GF-D8 (cell line): ENCODE data around the gene ADAM33.

Experiments
- DNase-seq: peaks from one replicate; lab custom pipeline; 2025; lab: John Stamatoyannopoulos, UW

The ADAM33 gene

DNA sequence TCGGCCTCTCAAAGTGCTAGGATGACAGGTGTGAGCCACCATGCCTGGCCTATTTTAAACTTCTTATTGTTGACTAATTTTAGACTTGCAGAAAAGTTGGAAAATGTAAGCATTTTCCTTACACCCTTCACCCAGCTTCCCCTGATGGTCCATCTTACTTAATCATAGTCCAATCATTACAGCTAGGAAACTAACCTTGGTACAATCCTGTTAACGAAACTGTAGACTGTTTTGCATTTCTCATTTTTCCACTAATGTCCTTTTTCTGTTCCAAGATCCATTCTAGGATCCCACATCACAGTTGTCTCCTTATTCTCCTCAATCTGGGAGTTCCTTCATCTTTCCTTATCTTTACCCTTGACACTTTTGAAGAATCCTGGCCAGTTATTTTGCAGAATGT lies 18.0 kb downstream of the ADAM33 start:
- DNase-seq: no peak

DNA sequence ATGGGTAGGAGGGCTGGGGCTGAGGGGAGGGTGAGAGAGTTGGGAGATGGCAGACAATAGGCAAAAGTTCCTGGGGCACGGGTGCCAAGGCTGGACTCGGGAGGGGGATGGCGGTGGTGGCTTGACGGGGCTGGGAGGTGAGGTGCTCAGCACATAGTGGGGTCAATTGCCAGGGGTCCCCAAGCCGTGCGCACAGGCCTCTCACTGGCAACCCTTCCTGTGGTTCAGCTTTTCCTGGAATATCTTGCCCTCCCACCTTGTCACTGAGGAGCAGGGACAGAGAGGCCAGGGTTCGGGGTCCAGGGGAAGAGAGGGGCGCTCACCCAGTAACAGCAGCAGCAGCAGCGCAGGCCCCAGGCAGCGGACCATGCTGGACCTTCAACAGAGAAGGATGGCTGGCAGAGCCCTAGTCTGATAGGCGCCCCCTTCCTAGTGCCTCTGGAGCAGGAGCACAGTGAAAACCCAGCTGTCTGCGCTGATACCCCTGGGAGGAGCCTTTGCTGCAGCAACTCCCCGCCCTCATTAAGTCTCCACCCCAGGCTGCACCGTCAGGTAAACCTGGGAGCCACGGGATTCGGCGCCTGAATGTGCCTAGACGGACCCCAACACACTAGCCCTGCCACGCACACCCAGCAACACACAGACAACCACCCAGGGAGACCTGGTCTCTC lies 18.6 kb downstream of the ADAM33 start, which contains the start of gene GFRA4:
Gene GFRA4 (minus strand): TSS at position 369 of the 671 bp plus-strand sequence. CDS start 0 bp downstream, at position 369.
- DNase-seq: no peak

DNA sequence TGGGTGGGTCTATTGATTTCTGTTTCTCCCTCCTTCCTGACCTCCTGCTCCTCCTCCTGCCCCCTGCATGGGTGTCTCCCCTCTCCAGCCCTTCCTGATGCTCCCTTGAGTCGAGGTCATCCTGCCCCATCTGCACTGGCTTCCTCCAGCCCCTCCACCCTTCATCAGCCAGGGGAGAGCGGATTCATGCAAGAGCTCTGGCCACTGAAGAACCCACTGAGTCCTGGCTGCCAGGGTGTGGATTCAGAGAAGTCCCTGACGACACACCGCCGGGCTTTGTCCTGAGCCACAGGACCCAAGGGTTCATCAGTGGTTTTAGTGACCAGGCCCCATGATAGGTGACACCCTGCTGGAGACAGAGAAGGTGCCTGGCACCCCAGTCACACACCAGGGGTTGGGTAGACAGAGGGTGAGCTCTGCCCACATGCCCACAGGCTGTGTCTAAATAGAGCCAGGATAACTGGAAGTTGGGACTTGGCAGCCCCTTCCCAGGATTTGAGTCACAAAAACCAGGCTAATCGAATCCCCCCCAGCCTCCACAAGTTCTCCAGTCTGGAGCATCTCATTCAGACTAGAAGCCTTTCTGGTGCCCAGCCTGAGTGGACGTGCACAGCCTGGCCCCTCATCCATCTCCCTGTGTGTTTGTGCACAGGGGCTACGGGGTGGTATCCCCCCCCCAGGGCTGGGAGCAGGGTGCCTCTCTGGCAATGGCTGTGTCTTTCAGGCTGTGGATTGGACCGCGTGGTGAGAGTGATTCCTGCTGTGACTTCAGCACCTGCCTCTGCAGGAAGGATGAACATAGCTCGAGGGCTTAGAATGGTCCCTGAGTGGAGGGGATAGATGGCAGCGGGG lies 19.8 kb downstream of the ADAM33 start:
- no peak for DNase-seq

DNA sequence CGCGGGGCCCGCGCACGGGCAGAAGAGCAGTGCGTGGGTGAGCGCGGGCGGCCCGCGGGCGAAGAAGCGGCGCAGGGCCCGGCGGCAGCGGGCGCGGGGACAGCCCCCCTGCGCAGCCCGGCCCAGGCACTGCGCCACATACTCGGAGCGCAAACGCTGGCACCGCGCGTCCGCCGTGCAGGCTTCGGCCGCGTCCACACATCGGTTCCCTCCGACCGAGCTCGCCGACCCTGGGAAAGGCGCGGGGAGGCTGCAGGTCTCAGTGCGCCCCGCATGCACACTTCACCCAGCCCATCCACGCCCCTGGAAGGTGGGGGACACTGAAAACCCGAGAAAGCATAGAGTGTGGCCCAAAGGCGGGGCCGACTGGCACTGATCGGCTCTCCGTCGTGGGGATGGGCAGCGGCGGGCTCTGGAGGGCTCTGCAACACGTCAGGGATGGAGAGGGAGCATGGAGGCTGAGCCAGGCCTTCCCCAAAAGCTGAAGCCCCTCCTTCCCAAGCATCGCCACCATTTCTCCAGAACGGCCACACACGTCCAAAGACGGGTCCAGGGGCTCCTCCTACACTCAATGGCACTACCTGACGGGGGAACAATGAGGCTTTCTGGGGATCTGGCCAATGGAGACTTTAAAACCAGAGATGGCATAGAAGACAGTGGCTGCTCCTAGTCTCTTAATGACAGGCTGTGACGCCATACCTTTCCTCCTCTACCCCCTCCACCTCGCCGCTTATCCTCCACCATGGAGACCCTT lies 20.6 kb downstream of the ADAM33 start:
- no peak for DNase-seq

DNA sequence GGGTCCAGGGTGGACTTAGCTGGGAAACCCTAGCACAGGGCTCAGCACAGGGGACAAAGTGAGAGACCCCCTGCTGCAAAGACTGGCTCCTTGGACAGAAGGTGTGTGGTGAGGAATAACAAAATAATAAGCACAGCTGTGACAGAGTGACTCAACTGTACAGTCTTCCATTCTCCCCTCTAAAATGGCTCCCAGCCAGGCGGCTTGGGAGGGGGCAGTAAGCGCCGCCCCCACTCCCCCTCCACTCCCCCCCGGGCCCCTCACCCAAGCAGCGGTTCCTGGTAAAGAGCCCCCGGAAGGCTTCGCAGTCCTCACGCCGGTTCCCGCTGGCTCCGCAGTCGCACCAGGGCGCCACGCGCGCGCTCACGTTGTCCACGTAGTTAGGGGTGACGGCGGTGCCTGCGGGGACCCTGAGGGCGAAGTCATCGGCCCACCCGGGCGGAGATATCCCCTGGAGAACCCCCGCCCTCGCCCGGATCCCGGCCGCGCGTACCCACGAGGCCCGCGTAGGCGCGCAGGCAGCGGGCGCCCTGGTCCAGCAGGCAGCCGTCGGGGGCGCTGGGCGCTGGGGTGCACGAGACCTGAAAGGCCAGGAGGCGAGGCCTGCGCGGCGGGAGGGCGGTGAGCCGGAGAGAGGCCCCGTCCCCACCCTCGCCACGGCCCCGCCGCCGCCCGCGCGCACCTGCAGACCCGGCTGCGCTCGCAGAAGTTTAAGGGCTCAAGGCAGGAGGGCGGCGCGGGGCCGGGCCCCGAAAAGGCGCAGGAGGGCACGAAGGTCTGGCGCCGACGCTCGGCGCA lies 21.3 kb downstream of the ADAM33 start:
- no peak for DNase-seq

DNA sequence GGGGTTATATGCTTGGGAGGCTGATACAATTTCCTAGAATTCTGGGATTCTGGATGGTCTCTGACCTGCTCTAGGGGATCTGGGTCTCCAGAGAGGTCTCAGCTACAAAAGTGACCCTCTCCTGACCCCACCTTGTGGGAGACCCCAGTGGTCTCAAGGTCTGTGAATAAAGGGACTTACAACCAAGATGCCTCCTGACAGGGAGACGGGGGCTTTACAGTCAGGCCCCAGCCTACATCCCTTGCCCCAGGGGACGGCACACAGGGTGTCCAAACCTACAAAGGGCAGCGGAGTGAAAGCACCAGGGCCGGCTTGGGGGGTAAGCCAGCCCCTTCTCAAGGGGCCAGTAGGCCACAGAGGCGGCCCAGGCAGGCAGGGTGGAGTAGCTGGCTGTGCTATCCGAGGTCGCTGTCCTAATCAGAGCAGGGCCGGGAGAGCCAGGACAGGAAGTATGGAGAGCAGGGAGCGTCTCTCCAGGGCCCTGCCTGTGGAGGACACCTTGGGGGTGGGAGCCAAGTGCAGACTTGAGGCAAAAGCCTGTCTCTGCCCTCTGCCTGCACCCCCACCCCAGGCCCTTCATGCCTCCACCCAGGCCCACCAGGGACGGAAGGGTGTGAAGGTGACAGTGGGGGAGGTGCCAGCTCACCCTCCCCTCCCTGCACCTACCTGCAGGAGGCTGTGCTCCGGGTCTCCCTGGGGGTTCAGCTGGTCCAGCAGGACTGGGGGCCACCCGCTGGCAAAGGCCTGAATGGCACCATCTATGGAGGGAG lies 22.1 kb downstream of the ADAM33 start:
- DNase-seq: no peak

DNA sequence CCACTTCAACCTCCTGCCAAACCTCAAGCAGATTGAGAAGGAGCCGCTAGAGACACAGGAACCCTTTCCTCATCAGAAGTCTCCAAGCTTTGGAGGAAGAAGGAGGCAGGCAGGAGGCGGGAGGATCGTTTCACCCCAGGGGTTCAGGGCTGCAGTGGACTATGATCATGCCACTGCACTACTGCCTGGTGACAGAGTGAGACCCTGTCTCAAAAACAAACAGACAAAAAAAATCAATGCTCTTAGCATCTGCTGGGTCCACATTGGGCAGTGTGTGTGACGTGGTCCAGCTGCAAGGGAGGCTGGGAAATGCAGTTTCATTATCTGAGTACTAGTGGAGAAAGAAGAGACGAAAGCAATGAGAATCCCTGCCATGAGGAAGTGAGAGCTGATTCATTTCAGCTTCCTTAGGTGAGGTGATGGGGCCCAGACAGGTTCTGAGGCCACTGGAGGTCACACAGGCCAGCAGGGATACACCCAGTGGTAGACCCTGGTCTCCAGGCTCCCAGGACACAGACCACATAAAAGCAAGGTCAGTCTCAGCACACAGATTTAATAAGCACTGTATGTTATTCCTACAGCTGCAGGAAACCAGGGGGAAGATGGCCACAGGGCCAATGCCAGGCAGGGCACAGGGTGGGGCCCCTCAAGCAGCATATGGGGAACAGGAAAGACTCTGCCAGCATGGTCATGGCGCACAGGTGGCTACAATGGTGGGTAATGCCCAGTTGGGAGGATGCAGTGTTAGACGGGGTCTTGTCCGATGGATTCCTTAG lies 22.9 kb downstream of the ADAM33 start:
- DNase-seq: no peak

DNA sequence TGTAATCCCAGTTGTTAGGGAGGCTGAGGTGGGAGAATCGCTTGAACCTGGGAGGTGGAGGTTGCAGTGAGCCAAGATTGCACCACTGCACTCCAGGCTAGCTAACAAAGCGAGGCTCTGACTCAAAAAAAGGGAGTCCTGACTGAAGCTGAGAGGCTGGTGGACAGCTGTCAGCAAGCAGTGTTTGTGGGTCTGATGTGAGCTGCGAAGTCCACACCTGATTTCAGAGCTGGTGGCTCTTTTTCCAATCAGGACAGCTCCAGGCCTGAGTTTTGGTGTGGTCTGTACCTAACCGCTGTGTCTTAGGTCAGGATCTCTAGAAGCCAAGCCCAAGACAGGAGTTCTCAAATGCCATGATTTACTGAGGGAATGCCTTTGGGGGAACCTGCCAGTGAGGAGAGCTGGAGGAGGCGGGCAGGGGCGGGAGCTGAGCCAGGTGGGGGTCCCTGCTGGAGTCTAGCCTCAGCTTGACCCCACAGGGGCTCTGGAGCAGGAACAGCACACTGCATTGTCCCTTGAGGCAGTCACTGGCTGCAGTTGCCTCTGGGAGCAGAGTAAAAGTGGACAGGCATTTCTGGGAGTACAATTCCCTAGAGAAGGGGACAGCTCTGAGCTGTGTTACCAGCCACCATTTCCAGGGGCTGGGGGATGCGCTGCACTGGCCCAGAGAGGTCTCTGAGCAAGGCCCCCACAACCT lies 23.6 kb downstream of the ADAM33 start:
- DNase-seq: no peak

DNA sequence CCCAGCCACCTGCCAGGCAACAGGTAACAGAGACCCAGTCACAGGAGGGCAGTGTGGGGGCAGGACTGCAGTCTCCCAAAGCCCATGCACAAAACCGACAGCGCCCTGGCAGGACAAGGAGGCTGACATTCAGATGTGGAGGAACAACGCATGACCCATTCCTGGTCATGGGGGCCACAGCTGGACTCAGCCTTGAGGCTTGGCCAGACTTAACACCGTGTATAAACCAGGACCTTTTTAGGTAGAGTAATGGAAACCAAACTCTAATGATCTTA lies 26.7 kb downstream of the ADAM33 start:
- DNase-seq: no peak

DNA sequence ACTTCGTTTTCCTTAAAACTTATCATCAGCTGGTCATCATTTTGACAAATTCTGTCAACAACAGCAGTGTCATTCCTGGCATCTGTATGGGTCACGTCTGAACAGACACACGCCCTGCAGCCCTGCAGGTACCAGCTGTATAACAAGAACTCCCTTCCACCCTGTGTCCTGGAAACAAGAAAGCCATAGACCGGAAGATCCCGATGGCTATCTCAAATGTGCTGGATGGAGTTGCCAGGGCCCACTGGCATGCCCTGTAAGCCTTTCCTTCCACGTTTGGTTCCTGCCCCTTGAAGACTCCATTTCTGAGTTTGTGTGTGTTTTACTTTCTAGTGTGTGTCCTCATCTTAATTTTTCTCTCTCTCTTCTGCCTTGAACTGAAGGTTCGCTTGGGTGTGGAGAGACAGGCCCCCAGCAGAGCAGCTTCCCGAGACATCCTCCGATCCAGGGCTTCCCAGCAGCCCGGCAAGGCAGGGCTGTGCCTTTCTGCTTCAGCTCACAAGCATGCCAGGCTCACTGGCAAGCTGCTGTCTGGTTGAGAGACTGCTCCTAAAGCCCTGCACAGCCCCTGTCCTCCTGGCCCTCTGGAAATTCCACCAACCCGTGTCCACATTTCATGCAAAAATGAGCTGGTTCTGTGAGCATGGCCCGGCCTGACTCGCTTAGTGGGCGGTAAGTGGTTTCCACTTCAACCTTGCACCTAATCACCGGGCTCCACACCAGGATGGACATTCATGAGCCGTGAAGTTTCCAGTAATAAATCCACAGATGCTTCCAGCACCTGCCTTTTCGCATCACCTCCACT lies 27.3 kb downstream of the ADAM33 start:
- no peak for DNase-seq

DNA sequence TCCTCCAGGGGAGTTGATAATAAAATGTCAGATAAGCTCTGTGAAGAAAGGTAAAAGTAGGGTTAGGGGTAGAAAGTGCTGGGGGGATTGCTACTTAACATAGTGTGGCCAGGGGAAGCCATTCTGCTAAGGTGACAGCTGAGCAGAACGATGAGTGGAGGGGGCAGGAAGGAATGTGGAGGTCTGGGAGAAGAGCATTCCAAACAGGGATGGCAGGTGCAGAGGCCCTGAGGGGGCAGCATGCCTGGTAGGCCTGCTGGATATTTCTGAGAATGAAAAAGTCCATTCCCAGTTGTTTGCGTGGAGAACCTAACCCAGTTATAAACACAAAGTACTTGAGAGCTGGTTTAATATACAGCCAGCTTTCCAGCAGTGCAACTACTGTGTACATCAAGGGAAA lies 27.9 kb downstream of the ADAM33 start:
- no peak for DNase-seq

DNA sequence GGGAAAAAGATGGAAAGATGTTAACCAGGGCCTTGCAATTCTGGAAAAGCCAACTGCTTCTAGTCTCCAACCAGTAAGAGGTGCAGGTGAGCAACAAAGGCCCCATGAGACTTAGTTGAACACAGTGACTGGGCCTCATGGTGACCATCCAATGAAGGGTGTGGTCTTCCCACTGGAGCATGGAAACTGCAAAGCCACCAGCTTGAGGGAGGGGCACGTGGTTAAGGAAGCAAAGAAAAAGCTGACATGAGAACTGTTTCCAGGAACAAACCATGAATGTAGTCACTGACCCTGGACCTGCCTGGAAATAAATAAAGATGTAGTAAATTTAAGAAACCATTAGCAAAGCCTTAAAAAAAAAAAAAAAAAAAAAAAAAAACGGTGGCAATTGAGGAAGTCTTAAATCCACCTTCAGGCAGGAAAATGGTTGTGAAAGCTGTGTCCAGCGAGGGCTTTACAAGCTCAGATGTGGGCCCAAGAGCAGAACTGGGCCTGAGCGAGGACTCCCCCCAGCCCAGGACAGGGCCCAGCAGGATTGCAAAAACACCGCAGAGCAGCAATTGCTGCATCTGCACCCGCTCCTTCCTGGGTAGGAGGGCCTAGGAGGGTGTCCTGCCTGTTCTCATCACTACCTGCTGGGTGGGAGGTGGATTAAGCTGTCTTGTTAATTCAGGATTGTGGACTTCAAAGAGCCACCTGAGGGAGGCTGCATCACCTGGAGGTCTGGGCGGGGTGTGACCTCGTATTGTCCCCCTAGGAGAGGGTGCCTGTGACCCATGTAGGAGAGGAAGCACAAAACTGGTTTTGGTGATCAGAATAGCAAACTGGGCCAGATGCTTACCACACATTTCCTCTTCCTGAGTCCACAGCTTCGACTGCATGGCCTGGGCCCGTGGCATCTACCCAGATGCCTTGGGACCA lies 28.9 kb downstream of the ADAM33 start:
- peak; percentile 45 for DNase-seq

DNA sequence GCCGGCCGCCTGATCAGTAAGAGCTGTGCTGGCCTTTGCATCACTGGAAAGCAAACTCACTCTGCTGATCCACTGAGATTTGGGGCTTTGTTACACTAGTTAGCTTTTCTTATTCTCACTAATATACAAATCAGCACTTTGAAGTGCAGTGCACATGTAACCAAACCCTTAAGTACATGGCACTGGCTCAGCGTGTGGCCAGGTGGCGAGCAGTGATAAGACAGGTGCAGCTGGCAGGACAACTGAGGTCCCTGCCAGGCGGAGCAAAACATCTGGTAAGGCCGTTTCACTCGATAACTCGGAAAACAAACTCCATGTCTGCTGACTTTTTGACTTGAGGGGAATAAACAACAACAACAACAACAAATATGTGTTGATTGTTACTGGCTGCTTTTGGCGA lies 29.6 kb downstream of the ADAM33 start:
- no peak for DNase-seq

DNA sequence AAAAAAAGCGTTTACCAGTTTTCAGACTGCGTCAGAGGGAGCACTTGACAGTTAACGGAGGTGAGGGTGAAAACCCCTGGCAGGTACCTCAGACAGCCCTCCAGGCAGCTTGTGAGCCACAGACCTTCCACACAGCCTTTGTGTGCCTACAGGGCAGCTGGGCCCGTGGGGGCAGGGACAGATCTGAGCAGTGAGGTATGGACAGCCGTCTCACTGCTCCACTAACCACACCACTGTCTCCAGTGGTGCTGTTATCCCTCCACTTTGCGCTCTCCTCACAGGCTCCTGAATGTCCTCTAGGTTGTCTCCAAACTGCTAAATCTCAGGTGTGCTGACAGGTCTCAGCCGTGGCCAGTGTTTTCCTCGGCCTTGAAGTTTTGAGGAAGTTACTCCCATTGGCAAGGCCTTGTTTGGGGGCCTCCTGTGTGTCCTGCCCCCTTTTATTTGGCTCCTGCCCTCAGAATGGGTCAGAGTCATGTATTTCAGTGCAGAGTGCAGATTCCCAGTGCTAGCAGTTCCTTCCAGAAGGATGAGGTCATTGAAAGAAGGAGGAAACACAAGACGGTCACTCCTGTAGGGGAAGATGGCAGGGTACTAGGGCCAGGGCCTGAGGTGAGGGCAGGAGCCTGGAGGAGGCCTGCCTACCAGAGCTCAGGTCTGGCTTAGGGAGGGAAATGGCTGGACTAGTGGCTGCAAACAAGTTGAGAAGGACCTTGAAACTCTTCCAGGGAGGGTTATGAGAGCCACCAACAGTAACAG lies 30.4 kb downstream of the ADAM33 start:
- no peak for DNase-seq

DNA sequence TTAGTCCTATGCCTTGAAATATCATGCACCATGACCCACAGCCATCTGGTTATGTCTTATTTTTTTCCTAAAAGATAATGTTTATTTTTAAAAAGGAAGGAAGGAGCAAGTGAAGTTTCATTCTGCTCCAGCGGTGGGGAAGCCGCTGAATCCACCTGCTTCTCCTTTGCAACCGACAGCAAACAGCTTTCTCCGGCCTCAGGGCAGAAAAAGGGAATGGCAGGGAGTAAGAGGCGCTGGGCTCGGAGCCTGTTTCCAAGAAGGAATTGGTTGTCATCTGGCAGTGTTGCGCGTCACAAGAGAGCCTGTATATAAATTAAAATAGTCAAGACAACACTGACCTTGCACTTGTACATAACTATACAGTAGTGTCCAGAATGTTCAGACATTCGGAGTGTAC lies 32.9 kb downstream of the ADAM33 start:
- DNase-seq: no peak

DNA sequence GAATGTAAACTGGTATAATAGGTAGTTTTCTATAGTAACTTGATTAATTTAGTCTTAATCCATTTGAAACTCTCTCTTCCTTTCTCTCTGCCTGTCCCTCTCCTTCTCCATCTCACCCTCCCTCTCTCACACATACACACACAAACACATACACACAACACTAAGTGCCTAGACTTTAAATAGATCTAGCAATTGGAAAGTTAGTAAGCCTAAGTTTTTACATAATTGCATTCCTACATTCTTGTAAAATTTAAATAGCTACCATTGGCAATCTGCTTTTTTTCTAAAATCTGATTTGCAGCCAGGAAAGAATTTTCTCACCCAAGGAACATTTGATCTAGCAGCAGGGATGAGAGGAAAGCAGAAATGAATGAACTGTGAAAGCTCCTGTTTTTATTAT lies 34.3 kb downstream of the ADAM33 start:
- no peak for DNase-seq

DNA sequence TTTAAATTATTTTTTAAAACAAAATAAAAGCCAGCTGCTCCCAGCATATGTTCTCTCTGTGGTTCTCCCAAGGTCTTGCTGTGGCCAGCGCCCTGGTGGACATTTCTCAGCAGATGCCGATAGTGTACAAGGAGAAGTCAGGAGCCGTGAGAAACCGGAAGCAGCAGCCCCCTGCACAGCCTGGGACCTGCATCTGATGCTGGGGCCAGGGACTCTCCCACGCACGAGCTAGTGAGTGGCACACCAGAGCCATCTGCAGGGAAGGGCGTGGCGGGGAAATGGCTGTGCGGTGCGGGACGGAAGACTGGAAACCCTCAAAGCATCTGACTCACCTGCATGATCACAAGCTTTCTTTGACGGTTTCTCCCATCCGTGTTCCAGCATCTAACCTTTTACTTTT lies 35.2 kb downstream of the ADAM33 start:
- no peak for DNase-seq
